ENCODE data around the gene CSPG4. TPM values are rescaled to one million over a fixed set of nuclear protein-coding genes. Genes with fewer than 3 reads are reported as not detected.

CSPG4 gene
- total and polyA plus RNA-seq, 10 of the 15 experiments (the other 5 are each of a cell fraction or from before 2014, with no cell fraction given) = 0.02 to 2.2 (median 0.76) TPM

- ChIA-PET SMC1A (ENCODE audit: uncharacterized antibody, unreplicated experiment) (interaction anchor here (1.2 kb wide), 1 partner anchor 67 kb away, joined by 3 read pairs; no protein-coding TSS in a partner anchor), POLR2A (no interaction called here), CTCF (no interaction called here), RAD21 (ENCODE audit: unreplicated experiment) (no interaction called here)
- no peak for DNase-seq (ENCODE audit: low read depth, low spot score)
- Histone ChIP-seq H3K27me3 (replicated peaks in 1 of 2; ENCODE audit: control insufficient read depth in 2 of 2, insufficient read depth in 2 of 2, low read length in 1 of 2) (no peaks in the 10 kb centered on the region), H3K36me3 (ENCODE audit: control insufficient read depth in 2 of 2, insufficient read depth in 2 of 2, low read length in 1 of 2) (no peaks in the 10 kb centered on the region), H3K79me2 (ENCODE audit: control insufficient read depth, insufficient read depth, low read length) (no peaks in the 10 kb centered on the region), H3K9ac (ENCODE audit: control insufficient read depth, insufficient read depth, low read length) (no peak overlapping the region), H3K4me3 (no peak overlapping the region), H3K4me2 (ENCODE audit: control insufficient read depth, insufficient read depth) (no peak overlapping the region), H4K20me1 (ENCODE audit: control insufficient read depth, insufficient read depth) (no peaks in the 10 kb centered on the region), H2AFZ (ENCODE audit: control insufficient read depth, low read depth, low read length) (no peak overlapping the region), H3K27ac (ENCODE audit: control insufficient read depth, insufficient read depth) (no peak overlapping the region), H3K9me3 (replicated peaks; ENCODE audit: control insufficient read depth, insufficient read depth, low read length) (no peaks in the 10 kb centered on the region), H3K4me1 (ENCODE audit: control insufficient read depth, insufficient read depth, low read length) (peaks cover 3% of the 10 kb centered on the region)
- TF ChIP-seq KAT2A (conservative IDR thresholded peaks at IDR 0.05; ENCODE audit: control insufficient read depth, low read depth, low read length) (no peak), CBX5 (IDR thresholded peaks at IDR 0.05; ENCODE audit: low read depth) (no peak), RB1 (IDR thresholded peaks at IDR 0.05; ENCODE audit: borderline replicate concordance) (no peak), MLLT1 (IDR thresholded peaks at IDR 0.05) (no peak), EED (IDR thresholded peaks at IDR 0.05; ENCODE audit: low read depth) (no peak), ZNF217 (IDR thresholded peaks at IDR 0.05) (no peak), RFX5 (IDR thresholded peaks at IDR 0.05; ENCODE audit: low read depth, low read length) (no peak), MTA3 (IDR thresholded peaks at IDR 0.05; ENCODE audit: borderline replicate concordance, low read length) (no peak), CHD2 (IDR thresholded peaks at IDR 0.05; ENCODE audit: borderline replicate concordance, low read depth, low read length) (no peak), PAX8 (IDR thresholded peaks at IDR 0.05) (no peak), RELB (IDR thresholded peaks at IDR 0.05; ENCODE audit: low read depth) (no peak), TBL1XR1 (IDR thresholded peaks at IDR 0.05; ENCODE audit: low read depth, low read length) (no peak), IKZF1 (conservative IDR thresholded peaks at IDR 0.05) (no peak), USF2 (IDR thresholded peaks at IDR 0.05; ENCODE audit: borderline replicate concordance, low read depth, low read length) (no peak), ZNF24 (IDR thresholded peaks at IDR 0.05) (no peak)
- no peak for ATAC-seq
- no peak for FAIRE-seq
- 61% methylated on average over 8 of the region's 8 CpGs for WGBS (ENCODE audit: insufficient coverage, insufficient replicate concordance, low lambda C conversion rate, missing lambda C conversion rate)
- intact Hi-C loops (cut with micrococcal nuclease; ENCODE audit: unreplicated experiment) = no loop called here
- in situ Hi-C loops (cut with MboI) = no loop called here
- BruUV-seq (replicated peaks) = no TSS peak
Observed at GRCh38 chr15:75753145-75753544, 40.5 kb upstream of the CSPG4 start.
